Mesothelial cell of epicardium (in vitro differentiated cells): ENCODE measurements around the gene MAN2B2. TPM values are rescaled to one million over a fixed set of nuclear protein-coding genes. Genes with fewer than 3 reads are reported as not detected.

ENCODE experiments used
- DNase-seq, 2 experiments: peaks; one replicate each; pipeline ENCODE4 v3.0.0; 2021; ENCODE audit warnings: low spot score in 2 of 2; ENCODE audit not compliant: unreplicated experiment in 2 of 2
- H3K27ac Mint-ChIP-seq: 2 replicates; pipeline ENCODE4 v1.8.0; 2021; ENCODE audit warnings: mixed read lengths
- H3K27me3 Mint-ChIP-seq: 2 replicates; pipeline ENCODE4 v1.8.0; 2021; ENCODE audit warnings: low read depth, mixed read lengths
- H3K36me3 Mint-ChIP-seq: 2 replicates; pipeline ENCODE4 v1.8.0; 2021; ENCODE audit warnings: mixed read lengths
- H3K4me1 Mint-ChIP-seq: 2 replicates; pipeline ENCODE4 v1.8.0; 2021; ENCODE audit warnings: mixed read lengths
- H3K4me3 Mint-ChIP-seq: 2 replicates; pipeline ENCODE4 v1.8.0; 2021; ENCODE audit warnings: mild to moderate bottlenecking, moderate library complexity, mixed read lengths
- H3K9me3 Mint-ChIP-seq: 2 replicates; pipeline ENCODE4 v1.8.0; 2021; ENCODE audit warnings: mixed read lengths
- total RNA-seq: library from RNA; stranded (reverse); gene quantifications from 3 replicates; pipeline ENCODE4 v1.2.1, GENCODE V29; 2021
- TF ChIP-seq, protein P1 (sequence below): fragments of 200-600 bp; sonication (generic); IDR thresholded peaks from one replicate; pipeline ENCODE4 v1.5.0; 2021; ENCODE audit warnings: antibody characterized with exemption; ENCODE audit not compliant: unreplicated experiment

The MAN2B2 gene
- 23.2 to 24.6 TPM (median 24.0 TPM) in 3 replicates for total RNA-seq

DNA sequence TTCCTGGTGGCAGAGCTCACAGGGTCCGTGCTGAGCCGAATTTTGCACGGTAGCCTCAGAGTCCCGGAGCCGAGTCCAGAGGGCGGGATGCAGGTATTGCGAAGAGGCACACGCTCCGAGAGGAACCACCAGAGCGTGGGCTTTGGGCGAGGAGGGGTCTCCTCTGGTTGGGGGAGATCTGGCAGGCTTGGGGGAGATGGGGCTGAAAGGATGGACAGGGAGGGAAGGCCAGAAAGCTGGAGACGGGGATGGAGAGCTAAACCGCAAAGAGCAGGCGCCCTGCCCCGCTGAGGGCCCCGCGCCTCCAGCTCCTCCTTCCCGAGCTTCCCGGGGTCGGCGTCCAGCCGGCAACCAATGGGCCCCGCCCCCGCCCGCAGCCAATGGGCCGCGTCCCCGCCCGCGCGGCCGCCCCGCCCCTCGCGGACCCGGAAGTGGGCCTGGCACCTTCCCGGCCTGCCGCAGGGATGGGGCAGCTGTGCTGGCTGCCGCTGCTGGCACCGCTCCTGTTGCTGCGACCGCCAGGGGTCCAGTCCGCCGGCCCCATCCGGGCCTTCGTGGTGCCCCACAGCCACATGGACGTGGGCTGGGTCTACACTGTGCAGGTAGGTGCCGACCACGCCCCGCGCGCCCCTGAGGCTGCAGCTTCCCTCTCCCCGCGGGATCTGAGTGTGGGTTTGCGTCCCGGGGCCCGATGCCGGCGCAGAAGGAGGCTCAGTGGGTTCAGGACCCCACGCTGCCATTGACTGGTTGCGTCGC lies at the start of gene MAN2B2:
TSS of gene MAN2B2 (plus strand) at position 443 of the 756 bp plus-strand sequence. CDS start at position 465, 22 bp downstream.
- H3K4me1 Mint-ChIP-seq, result peaks cover 3% of the 10 kb centered on the region
- H3K36me3 Mint-ChIP-seq, result peaks cover 12% of the 10 kb centered on the region
- DNase-seq, result peak; percentile 84 to 92
- H3K27ac Mint-ChIP-seq, result no peak within 1 kb of the TSS
- TF ChIP-seq, protein P1, sequence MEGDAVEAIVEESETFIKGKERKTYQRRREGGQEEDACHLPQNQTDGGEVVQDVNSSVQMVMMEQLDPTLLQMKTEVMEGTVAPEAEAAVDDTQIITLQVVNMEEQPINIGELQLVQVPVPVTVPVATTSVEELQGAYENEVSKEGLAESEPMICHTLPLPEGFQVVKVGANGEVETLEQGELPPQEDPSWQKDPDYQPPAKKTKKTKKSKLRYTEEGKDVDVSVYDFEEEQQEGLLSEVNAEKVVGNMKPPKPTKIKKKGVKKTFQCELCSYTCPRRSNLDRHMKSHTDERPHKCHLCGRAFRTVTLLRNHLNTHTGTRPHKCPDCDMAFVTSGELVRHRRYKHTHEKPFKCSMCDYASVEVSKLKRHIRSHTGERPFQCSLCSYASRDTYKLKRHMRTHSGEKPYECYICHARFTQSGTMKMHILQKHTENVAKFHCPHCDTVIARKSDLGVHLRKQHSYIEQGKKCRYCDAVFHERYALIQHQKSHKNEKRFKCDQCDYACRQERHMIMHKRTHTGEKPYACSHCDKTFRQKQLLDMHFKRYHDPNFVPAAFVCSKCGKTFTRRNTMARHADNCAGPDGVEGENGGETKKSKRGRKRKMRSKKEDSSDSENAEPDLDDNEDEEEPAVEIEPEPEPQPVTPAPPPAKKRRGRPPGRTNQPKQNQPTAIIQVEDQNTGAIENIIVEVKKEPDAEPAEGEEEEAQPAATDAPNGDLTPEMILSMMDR, result no peak
- H3K27me3 Mint-ChIP-seq, result peaks cover 38% of the 10 kb centered on the region
- peaks cover 12% of the 10 kb centered on the region for H3K9me3 Mint-ChIP-seq
- peak within 1 kb of the TSS; percentile 82 for H3K4me3 Mint-ChIP-seq

DNA sequence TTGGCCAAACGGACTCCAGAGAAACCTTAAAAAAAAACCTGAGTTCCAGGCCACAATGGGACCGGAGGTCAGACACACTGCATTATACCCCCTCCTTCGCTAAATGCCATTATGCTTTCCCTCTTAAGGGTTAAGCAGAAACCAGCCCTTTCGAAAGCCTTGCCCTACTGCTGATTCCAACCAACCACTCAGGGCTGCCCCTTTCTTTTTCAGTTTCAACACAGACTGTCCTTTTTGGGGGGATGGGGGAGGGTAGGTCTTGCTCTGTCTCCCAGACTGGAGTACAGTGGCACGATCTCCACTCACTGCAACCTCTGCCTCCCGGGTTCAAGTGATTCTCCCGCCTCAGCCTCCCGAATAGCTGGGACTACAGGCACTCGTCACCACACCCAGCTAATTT lies 49.5 kb upstream of the MAN2B2 start:
- Mint-ChIP-seq H3K27me3 (peaks cover 26% of the 10 kb centered on the region), H3K4me1 (no peaks in the 10 kb centered on the region), H3K9me3 (no peaks in the 10 kb centered on the region), H3K4me3 (no peak overlapping the region), H3K27ac (no peak overlapping the region), H3K36me3 (no peaks in the 10 kb centered on the region)
- TF ChIP-seq, protein P1, result no peak
- DNase-seq, result no peak

DNA sequence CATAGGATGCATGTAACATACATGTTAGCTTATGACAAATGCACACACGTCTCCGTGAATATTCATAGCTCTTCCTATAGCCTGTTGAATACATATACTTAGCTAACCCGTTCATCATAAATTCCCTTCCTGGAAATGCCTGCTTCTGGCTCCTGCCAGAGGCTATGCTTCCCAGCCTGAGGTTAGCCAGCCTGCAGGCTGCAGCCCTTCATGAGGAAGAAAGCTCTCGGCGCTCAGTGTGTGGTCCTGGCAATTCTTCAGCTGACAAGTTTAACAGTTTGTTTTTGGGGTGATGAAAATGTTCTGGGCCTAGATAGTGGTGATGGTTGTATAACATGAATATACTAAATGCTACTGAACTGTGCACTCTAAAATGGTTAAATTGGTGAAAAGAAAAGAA lies 48.8 kb upstream of the MAN2B2 start:
- H3K4me1 Mint-ChIP-seq, result no peaks in the 10 kb centered on the region
- TF ChIP-seq, protein P1, result no peak
- H3K36me3 Mint-ChIP-seq, result no peaks in the 10 kb centered on the region
- DNase-seq, result no peak
- no peak overlapping the region for H3K27ac Mint-ChIP-seq
- H3K4me3 Mint-ChIP-seq, result no peak overlapping the region
- H3K27me3 Mint-ChIP-seq, result peaks cover 25% of the 10 kb centered on the region
- H3K9me3 Mint-ChIP-seq, result no peaks in the 10 kb centered on the region

DNA sequence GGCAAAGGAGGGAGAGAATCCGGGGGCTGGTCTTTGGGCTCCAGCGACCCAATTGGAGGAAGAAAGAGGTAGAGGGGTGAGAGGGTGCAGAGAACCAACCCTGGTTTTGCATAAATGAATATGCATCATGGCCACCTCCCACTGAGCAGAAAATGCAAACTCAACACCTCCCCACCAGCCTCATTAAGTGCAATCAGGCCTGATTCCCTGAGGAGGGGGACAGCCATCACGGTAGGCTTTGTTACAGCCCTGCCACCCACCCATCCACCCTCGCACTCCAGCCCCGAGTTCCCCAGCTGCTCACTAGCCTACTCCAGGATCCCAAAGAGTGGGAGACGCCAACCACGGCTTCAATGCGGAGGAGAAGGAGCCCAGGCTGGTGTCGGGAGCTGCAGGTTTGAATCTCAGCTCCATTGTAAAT lies 48.3 kb upstream of the MAN2B2 start:
- H3K9me3 Mint-ChIP-seq, result no peaks in the 10 kb centered on the region
- no peaks in the 10 kb centered on the region for H3K36me3 Mint-ChIP-seq
- H3K4me1 Mint-ChIP-seq, result no peaks in the 10 kb centered on the region
- H3K4me3 Mint-ChIP-seq, result no peak overlapping the region
- H3K27me3 Mint-ChIP-seq, result peaks cover 21% of the 10 kb centered on the region
- DNase-seq, result no peak
- TF ChIP-seq, protein P1, result no peak
- no peak overlapping the region for H3K27ac Mint-ChIP-seq

DNA sequence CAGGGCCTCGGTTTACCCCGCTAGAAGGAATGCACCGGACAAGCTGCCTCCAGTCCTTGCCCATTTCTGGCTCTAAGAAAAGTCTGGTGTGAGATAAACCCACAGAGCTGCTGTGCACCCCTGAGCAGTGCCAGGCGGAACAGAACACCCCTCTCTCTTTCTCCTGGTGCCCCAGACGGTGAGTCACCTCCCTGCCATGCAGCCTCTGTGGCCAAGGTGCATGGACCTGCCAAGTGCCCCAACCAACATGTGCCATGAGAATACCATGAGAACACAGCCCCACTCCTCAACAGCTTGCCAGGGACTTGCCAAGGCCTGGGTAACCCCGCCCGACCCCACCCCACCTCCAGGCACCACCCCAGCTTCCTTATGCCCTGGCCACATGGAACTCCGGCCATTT lies 47.7 kb upstream of the MAN2B2 start:
- Mint-ChIP-seq H3K4me1 (no peaks in the 10 kb centered on the region), H3K27ac (no peak overlapping the region), H3K36me3 (no peaks in the 10 kb centered on the region), H3K9me3 (no peaks in the 10 kb centered on the region), H3K4me3 (no peak overlapping the region), H3K27me3 (peaks cover 18% of the 10 kb centered on the region)
- TF ChIP-seq, protein P1, result no peak
- no peak for DNase-seq
